ENCODE results near the gene CSF1. TPM values are rescaled to one million over a fixed set of nuclear protein-coding genes. Genes with fewer than 3 reads are reported as not detected.
A peak's percentile ranks its signal among the peaks of the same experiment; 100 is the strongest.

The CSF1 gene
- polyA plus RNA-seq, 2 of the 4 experiments (the other 2 are of a cell fraction): 35.1 to 36.3 TPM

- TF ChIP-seq POLR2A (IDR thresholded peaks at IDR 0.05; ENCODE audit: low read length): no peak
- TF ChIP-seq E2F6 (IDR thresholded peaks at IDR 0.05; ENCODE audit: borderline replicate concordance, low read depth): no peak
- no peak for TF ChIP-seq FOXS1 (CRISPR knock-in tag; IDR thresholded peaks at IDR 0.05)
- TF ChIP-seq POLR2AphosphoS2 (conservative IDR thresholded peaks at IDR 0.05; ENCODE audit: low read length): no peak
- TF ChIP-seq EHF (CRISPR knock-in tag; IDR thresholded peaks at IDR 0.05): no peak
- TF ChIP-seq MAX (IDR thresholded peaks at IDR 0.05): no peak
- no peak for TF ChIP-seq CBX8 (IDR thresholded peaks at IDR 0.05)
- TF ChIP-seq CTCF (IDR thresholded peaks at IDR 0.05): no peak
- no peak for TF ChIP-seq TP53 (CRISPR knock-in tag; IDR thresholded peaks at IDR 0.05)
- no peak for TF ChIP-seq TFCP2L1 (CRISPR knock-in tag; IDR thresholded peaks at IDR 0.05)
- no peak for TF ChIP-seq ZFP36 (IDR thresholded peaks at IDR 0.05; ENCODE audit: borderline replicate concordance, partially characterized antibody)
- DNase-seq (ENCODE audit: low read depth in 1 of 2, low spot score in 1 of 2) (no peak), FAIRE-seq (no peak), ATAC-seq (no peak)
- H3K27ac ChIP-seq: peak overlapping the region; percentile 95 to 98
- H3K4me3 ChIP-seq: no peak overlapping the region
- H3K4me1 ChIP-seq: peaks cover 65% of the 10 kb centered on the region
- H3K9me3 ChIP-seq: peaks cover 22% of the 10 kb centered on the region
- ChIA-PET POLR2A (no interaction called here), CTCF (interaction anchor here (0.9 to 17.7 kb wide), 9 partner anchors 17 to 338 kb away, joined by 3 to 969 read pairs (median 3); no protein-coding TSS in a partner anchor)
- WGBS (ENCODE audit: missing lambda C conversion rate): 93% methylated on average over 12 of the region's 12 CpGs
- no peak overlapping the region for H3K4me2 ChIP-seq
Observed at GRCh38 chr1:109977657-109978378, 67.2 kb downstream of the CSF1 start.

- peak in 1 of 2 experiments; percentile 2; a peak in 1 of 6 replicates for ATAC-seq
- no peak for FAIRE-seq
- Histone ChIP-seq H3K4me2 (peak overlapping the region; percentile 71), H3K4me3 (no peak overlapping the region), H3K9me3 (peaks cover 22% of the 10 kb centered on the region), H3K4me1 (peaks cover 76% of the 10 kb centered on the region), H3K27ac (peak overlapping the region; percentile 95 to 98)
- ChIA-PET CTCF (interaction anchor here (0.6 to 17.7 kb wide), 13 partner anchors 13 to 339 kb away, joined by 3 to 969 read pairs (median 5); no protein-coding TSS in a partner anchor), POLR2A (interaction anchor here (4.1 kb wide), 1 partner anchor 19 kb away, joined by 15 read pairs; no protein-coding TSS in a partner anchor)
- 57% methylated on average over 9 of the region's 9 CpGs for WGBS (ENCODE audit: missing lambda C conversion rate)
- TF ChIP-seq CEBPB (IDR thresholded peaks at IDR 0.05) (peak in 1 of 2 experiments; percentile 34; a peak in 2 of 4 replicates), JUN (IDR thresholded peaks at IDR 0.05) (0 out of 5 replicates have a peak, but pooled peaks of 1 of the 2 experiments have one; percentile 14), PHF8 (IDR thresholded peaks at IDR 0.05; ENCODE audit: borderline replicate concordance, low read depth) (no peak), TFCP2L1 (CRISPR knock-in tag; IDR thresholded peaks at IDR 0.05) (no peak), HES2 (IDR thresholded peaks at IDR 0.05) (0 out of 2 replicates have a peak, but pooled peaks have one; percentile 29)
- no peak for DNase-seq (ENCODE audit: low read depth in 1 of 2, low spot score in 1 of 2)
Observed at GRCh38 chr1:109978761-109979488, 68.3 kb downstream of the CSF1 start.

GRCh38 chr1:109979489-109980091 lies 68.9 kb downstream of the CSF1 start:
- peak overlapping the region; percentile 95 to 98 for H3K27ac ChIP-seq
- peak; percentile 42 to 75 for DNase-seq (ENCODE audit: low read depth in 1 of 2, low spot score in 1 of 2)
- WGBS (ENCODE audit: missing lambda C conversion rate): 5% methylated on average over 5 of the region's 5 CpGs
- no peak for FAIRE-seq
- peaks cover 22% of the 10 kb centered on the region for H3K9me3 ChIP-seq
- H3K4me1 ChIP-seq: peaks cover 77% of the 10 kb centered on the region
- ATAC-seq: peak; percentile 43 to 58
- CTCF ChIA-PET: interaction anchor here (0.6 to 17.7 kb wide), 20 partner anchors 8 to 339 kb away, joined by 3 to 969 read pairs (median 7); no protein-coding TSS in a partner anchor
- H3K4me3 ChIP-seq: no peak overlapping the region
- POLR2A ChIA-PET: interaction anchor here (1.4 to 4.1 kb wide), 2 partner anchors 20 to 187 kb away, joined by 5 to 15 read pairs; no protein-coding TSS in a partner anchor
- H3K4me2 ChIP-seq: peak overlapping the region; percentile 71
- no peak for TF ChIP-seq TP53 (CRISPR knock-in tag; IDR thresholded peaks at IDR 0.05)
- 0 out of 2 replicates have a peak, but pooled peaks have one; percentile 10 for TF ChIP-seq FOSL2 (IDR thresholded peaks at IDR 0.05)
- TF ChIP-seq FOSL2 (CRISPR knock-in tag; IDR thresholded peaks at IDR 0.05): peak; percentile 77
- TF ChIP-seq HOXB13 (CRISPR knock-in tag; IDR thresholded peaks at IDR 0.05; ENCODE audit: low read depth): no peak
- TF ChIP-seq KDM5A (IDR thresholded peaks at IDR 0.05): no peak
- TF ChIP-seq ESRRA (IDR thresholded peaks at IDR 0.05; ENCODE audit: borderline replicate concordance, low read length): no peak
- TF ChIP-seq EP300 (IDR thresholded peaks at IDR 0.05): peak in 1 of 2 experiments; percentile 39; a peak in 1 of 5 replicates
- TF ChIP-seq ZNF302 (CRISPR knock-in tag; IDR thresholded peaks at IDR 0.05): no peak
- TF ChIP-seq HMGXB4 (CRISPR knock-in tag; IDR thresholded peaks at IDR 0.05; ENCODE audit: borderline replicate concordance): no peak
- TF ChIP-seq ATOH8 (CRISPR knock-in tag; IDR thresholded peaks at IDR 0.05; ENCODE audit: low read depth): no peak

Data from A549 (cell line).